Femur (tissue), 1 donor: ENCODE measurements around the gene ACVR1.
"Not testable (repeated sequence)": the region's sequence is repeated elsewhere in the genome, so short reads cannot be mapped to it uniquely, and the experiment has no call there.

ENCODE experiments used
- DNase-seq: peaks from one replicate; pipeline ENCODE4 v3.0.0-alpha.2; 2017

The ACVR1 gene

GRCh38 chr2:157787364-157787938 lies 88.7 kb downstream of the ACVR1 start:
- DNase-seq, result no peak

- DNase-seq, result no peak
Observed at GRCh38 chr2:157786663-157787363, 89.3 kb downstream of the ACVR1 start.

- no peak for DNase-seq
Observed at GRCh38 chr2:157785866-157786662, 90.1 kb downstream of the ACVR1 start.

- no peak for DNase-seq
Observed at GRCh38 chr2:157785200-157785599, 90.9 kb downstream of the ACVR1 start.

GRCh38 chr2:157784823-157785175 lies 91.3 kb downstream of the ACVR1 start:
- no peak for DNase-seq

- DNase-seq, result no peak
Observed at GRCh38 chr2:157784169-157784822, 91.8 kb downstream of the ACVR1 start.

GRCh38 chr2:157783245-157783644 lies 92.9 kb downstream of the ACVR1 start:
- no peak for DNase-seq

GRCh38 chr2:157782057-157782845 lies 93.9 kb downstream of the ACVR1 start:
- DNase-seq, result no peak

GRCh38 chr2:157780211-157780610 lies 95.9 kb downstream of the ACVR1 start:
- DNase-seq, result no peak

- DNase-seq, result no peak
Observed at GRCh38 chr2:157779794-157780193, 96.3 kb downstream of the ACVR1 start.

GRCh38 chr2:157777427-157777826 lies 98.7 kb downstream of the ACVR1 start:
- DNase-seq, result peak; percentile 63

- DNase-seq, result no peak
Observed at GRCh38 chr2:157771234-157771633, 104.9 kb downstream of the ACVR1 start.

- no peak for DNase-seq
Observed at GRCh38 chr2:157769856-157770255, 106.3 kb downstream of the ACVR1 start.

GRCh38 chr2:157764386-157764785 lies 111.7 kb downstream of the ACVR1 start:
- no peak for DNase-seq

GRCh38 chr2:157761520-157761919 lies 114.6 kb downstream of the ACVR1 start:
- no peak for DNase-seq

- no peak for DNase-seq
Observed at GRCh38 chr2:157760949-157761348, 115.2 kb downstream of the ACVR1 start.

GRCh38 chr2:157759855-157760254 lies 116.3 kb downstream of the ACVR1 start:
- no peak for DNase-seq

- DNase-seq, result no peak
Observed at GRCh38 chr2:157758586-157758985, 117.5 kb downstream of the ACVR1 start.

GRCh38 chr2:157757500-157757899 lies 118.6 kb downstream of the ACVR1 start:
- no peak for DNase-seq

- DNase-seq, result not testable (repeated sequence)
Observed at GRCh38 chr2:157756447-157756846, 119.7 kb downstream of the ACVR1 start.

GRCh38 chr2:157751462-157752058 lies 124.6 kb downstream of the ACVR1 start:
- peak; percentile 43 for DNase-seq

- DNase-seq, result no peak
Observed at GRCh38 chr2:157749684-157750083, 126.4 kb downstream of the ACVR1 start.
